A673 (cell line): Measurements from ENCODE around the gene DDX19B.

Source experiments
- CTCF ChIP-seq: fragments of 300-800, 200-600 bp; sonication (generic); conservative IDR thresholded peaks from 2 replicates; pipeline ENCODE4 v1.5.1; 2017; ENCODE audit warnings: low read depth, mild to moderate bottlenecking, antibody characterized with exemption, low read length, moderate library complexity, mixed read lengths
- EZH2 ChIP-seq: fragments of 200-600 bp; sonication (generic); IDR thresholded peaks from 2 replicates; pipeline ENCODE4 v1.6.1; 2017; ENCODE audit warnings: borderline replicate concordance, low read depth, mild to moderate bottlenecking, mixed read lengths, antibody characterized with exemption, low read length; ENCODE audit not compliant: poor library complexity, severe bottlenecking

- TF ChIP-seq CTCF (no peak), EZH2 (no peak)
Measured at GRCh38 chr16:70377782-70378181, 78.8 kb downstream of the DDX19B start.
